HG03432 (cell line): ENCODE measurements around the gene RUFY2.
A peak's percentile ranks its signal among the peaks of the same experiment; 100 is the strongest.
"Not testable (repeated sequence)": the region's sequence is repeated elsewhere in the genome, so short reads cannot be mapped to it uniquely, and the experiment has no call there.

Experiments
- ATAC-seq: cut with Tn5 transposase; IDR thresholded peaks from one replicate; pipeline ENCODE4 v1.9.1; 2021; ENCODE audit warnings: mild to moderate bottlenecking, moderate library complexity; ENCODE audit not compliant: unreplicated experiment

The RUFY2 gene

DNA sequence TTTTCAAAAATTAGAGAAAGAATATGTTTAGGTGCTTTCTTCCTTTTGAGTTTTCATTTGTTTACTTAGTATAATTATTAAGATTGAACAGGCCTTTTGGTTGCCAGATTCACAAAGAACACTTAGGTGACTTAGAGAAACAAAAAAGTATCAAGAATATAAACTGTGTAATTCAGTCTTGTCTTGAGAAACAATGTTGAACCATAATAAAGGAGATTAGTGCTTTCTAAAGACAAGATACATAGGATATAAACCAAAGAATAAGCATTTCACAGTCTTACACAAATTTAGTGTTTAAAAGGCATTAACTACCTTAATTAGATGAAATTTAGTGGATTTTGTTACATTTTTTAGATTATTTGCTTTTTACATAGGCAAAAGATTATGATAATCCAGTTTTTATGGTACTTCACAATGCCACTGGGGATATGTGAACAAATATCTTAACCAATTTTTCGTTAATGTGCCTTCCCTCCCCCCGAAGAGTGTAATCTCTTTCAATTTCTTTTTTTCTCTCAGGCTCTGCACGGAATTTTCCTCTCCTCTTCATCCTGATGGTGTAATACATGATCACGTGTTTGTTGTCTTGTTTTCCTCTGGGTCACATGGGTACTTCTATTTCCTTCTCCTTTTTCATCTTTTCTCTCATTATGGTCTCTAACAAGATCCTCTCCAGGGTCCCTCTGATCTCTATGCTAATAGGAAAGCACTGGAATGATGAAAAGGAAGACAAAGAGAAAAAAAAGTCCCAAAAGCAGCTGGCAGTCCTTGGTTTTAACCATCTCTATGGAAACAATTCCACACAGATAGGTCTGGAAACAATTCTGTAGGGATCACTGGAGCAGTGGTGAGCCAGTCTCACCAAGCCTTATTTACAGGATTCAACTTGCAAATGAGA, 78.9 kb downstream of the RUFY2 start:
- ATAC-seq: no peak

DNA sequence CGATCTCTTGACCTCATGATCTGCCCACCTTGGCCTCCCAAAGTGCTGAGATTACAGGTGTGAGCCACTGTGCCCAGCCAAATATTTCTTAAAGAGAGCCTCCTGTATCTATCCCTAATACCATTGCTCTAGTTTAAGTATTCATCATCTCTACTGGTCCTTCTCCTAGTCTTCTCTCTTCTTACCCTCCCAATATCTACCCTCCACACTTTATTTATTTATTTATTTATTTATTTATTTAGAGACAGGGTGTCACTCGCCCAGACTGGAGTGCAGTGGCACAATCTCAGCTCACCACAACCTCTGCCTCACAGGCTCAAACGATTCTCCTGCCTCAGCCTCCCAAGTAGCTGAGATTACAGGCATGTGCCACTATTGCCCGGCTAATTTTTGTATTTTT, 82.7 kb downstream of the RUFY2 start:
- ATAC-seq: not testable (repeated sequence)

DNA sequence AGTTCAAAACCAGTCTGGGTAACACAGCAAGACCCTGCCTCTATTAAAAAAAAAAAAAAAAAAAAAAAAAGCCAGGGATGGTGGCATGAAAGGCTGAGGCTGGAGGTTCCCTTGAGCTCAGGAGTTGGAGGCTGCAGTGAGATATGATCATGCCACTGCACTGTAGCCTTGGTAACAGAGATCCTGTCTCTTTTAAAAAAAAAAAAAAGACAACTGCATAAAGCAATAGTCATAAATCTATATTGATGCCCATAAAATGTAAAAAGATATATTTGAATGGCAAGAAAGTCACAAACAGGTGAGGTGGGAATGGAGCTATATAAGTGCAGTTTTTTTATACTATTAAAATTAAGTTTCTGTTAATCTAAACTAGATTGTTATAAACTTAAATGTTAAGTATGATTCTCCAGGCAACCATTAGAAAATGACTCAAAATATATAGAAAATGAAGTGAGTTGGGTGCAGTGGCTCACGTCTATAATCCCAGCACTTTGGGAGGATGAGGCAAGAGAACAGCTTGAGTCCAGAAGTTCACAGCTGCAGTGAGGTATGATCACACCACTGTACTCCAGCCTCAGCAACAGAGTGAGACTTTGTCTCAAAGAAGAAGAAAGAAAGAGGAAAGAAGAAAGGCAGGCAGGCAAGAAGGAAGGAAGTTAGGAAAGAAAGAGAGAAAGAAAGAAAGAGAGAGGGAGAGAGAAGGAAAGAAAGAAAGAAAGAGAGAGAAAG, 88.6 kb downstream of the RUFY2 start:
- ATAC-seq: no peak

DNA sequence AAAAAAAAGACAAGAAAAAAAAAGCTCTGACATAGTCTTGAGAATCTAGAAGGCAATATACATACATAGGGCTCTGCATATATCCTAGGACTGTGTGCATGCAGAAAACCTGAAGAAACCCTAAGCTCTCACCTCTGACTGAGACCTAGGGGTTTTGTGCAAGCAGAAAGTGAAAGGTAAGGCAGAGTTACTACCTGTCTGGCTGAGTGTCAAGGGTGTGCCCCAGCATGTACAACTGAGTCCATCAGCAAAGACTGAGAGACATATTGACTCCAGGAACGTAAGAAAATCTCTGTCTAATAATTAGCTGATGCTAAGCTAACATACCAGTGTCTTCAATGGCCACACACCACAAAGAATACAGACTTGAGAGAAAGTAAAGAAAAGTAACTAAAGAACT, 91.5 kb downstream of the RUFY2 start:
- no peak for ATAC-seq

DNA sequence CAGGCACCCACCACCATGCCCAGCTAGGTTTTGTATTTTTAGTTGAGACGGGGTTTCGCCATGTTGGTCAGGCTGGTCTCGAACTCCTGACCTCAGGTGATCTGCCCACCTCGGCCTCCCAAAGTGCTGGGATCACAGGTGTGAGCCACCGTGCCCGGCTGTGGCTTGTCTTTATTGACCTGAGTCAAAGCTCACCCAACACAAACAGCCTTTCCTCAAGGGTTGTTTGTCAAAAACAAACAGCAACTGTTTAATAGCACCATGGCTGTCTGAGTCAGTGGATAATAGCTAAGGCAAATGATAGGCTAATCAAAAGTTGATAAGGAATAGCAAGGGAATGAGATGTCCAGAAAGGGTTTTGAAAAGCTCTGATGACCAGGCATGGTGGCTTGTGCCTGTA, 92.1 kb downstream of the RUFY2 start:
- not testable (repeated sequence) for ATAC-seq

DNA sequence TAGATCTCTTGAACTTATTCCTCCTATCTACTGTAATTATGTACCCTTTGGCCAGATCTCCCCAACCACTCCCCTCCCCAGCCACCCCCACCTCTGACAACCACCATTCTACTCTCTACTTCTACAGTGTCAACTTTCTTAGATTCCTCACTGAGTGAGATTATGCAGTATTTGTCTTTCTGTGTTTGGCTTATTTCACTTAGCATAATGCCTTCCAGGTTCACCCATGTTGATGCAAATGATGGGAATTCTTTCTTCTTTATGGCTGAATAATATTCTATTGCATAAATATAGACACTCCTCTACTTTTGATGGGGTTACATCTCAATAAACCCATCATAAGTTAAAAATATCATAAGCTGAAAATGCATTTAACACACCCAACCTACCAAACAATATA, 96.5 kb downstream of the RUFY2 start:
- no peak for ATAC-seq

DNA sequence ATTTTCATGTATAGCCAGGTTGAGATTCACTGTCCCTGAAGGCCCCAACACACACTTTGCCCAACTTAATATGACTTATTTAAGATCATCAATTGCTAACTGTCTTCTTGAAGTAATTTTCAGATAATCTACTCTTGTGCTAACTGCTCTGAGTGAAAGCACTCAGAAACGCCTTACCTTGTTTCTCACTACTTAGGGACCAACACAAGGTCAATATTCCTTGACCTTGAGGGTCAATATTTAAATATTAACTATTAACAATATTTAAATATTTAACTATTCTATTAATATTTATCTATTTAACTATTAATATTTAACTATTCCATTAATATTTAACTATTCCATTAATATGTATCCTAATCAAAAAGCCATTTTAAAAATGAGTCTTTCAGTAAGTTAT, 101.2 kb downstream of the RUFY2 start:
- no peak for ATAC-seq

DNA sequence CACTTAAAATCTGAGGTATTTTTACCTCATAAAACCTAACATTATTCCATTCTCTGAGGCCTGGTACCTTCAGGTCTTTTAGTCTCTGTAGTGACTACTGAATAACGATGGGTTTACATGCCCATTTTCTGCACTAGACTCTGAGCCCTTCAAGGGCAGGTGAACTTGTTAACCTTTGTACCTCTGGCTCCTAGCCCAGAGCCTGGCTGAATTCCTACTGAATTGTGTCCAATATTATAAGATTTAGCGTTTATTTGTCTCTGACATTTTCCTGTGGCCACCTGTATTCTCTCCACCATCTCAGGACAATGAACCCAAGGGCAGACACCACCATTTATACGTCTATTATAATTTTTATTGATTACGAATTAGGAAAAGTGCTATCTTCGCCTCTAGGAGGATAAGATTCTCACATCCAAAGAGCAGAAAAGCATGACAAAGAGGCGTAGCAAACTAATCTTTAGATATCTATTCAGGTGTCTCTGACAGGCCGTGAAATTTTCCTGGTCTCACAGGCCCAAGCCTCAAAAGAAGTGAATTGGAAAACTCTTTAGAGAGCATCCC, 103.1 kb downstream of the RUFY2 start:
- no peak for ATAC-seq

DNA sequence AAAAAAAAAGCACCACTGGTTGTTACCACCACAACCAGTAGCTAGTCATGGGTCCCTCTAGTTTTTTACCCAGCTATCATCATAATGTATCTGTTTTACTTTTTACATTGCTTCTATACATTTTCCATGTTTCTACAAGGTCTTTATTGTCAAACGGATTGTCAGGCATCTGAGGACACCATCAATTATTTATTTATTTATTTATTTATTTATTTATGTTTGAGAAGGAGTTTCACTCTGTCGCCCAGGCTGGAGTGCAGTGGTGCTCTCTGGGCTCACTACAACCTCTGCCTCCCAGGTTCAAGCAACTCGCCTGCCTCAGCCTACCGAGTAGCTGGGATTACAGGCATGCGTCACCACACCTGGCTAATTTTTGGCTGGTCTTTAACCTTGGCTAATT, 104.2 kb downstream of the RUFY2 start:
- no peak for ATAC-seq

DNA sequence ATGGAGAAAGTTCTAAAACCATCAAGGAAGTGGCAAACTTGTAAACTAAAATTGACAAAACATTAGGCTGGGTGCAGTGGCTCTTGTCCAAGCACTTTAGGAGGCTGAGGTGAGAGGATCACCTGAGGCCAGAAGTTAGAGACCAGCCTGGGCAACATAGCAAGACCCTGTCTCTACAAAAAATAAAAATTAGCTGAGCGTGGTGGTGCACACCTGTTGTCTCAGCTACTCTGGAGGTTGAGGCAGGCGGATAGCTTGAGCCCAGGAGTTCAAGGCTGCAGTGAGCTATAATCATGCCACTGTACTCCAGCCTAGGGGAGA, 104.6 kb downstream of the RUFY2 start:
- ATAC-seq: peak; percentile 13

DNA sequence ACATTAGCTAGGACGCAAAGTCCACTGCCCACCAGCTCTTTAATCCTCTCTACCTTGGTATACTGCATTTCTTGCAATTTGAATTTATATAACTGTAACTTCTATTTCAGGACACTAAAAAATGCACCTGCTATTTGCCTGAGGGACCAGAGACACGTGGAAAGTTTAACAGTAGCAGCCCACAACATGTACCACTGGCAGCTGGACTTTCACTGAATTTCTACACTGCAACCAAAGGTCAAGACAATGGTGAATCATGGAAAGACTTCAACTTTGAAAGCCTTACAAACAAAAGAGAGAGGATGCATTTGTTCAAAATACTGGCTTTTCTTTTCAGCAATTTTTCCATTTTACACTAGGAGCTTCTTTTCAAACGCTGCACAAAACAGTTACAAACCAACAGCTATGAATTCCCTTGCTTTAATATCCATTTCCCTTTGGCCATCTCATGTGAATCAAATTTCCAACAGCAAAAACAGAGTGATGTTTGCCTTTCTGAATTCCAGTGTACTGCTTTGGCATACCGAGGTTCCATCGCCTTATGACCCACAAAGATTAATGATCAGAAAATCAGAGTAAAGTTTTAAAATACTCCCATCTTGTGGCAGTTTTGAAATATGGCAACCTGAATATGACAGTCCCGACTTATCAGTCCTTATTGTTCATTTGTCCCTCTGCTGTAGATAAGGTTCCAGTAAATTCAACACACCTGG, 105.1 kb downstream of the RUFY2 start:
- ATAC-seq: peak; percentile 71

DNA sequence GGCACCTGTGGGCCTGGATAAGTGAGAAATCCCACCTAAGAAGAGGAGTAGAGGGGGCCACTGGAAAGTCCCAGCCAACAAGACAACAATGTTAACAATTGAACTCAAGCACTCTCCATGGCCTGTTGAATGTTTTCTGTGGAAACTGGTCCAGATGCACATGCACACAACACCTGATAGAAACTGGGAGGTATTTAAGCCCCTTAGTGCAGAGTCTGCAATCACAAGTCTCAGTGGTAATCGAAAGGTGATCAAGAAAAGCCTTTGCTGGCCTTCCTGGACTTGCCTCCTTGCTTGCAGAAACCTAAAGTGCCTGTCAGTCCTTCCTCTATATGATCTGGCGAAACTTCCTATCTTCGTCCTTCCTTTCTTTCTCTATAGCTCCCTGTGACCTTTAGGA, 105.8 kb downstream of the RUFY2 start:
- no peak for ATAC-seq

DNA sequence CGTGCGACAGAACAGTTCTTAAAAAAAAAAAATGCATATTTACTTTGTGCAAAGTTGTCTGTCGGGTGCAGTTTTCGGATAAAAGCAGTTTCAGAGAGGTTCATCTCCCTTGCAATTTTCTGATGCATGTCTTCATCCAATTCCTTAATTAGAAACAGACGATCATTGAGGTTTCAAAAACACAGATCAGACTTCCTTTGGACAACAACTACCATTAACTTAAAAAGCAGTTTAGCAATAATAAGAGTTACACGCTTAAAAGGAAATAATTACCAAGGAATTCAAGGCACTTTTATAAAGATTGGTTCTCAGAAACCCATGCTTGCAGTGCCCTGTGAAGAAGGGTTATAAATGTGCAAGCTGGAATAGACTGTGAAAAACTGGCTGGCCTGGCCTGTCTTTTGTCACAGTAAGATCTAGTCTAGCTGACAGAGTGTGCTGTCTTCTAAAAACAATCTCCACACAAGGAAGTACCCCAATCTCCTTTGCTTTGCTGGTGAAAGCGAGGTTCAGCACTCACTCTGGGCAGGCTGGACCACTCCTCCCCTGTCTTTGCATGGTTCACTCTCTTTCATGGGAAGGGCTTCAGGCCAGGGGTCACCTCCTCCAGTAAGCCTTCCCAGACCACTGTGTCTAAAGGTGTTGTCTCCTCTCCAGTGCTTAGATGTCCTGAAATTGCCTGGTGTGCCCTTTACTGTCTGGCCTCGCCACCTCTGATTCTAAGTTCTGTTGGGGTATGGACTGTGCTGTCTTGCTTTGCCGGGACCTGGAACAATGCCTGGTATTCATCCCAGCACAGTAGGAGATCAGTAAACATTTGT, 110.0 kb downstream of the RUFY2 start:
- no peak for ATAC-seq
